ENCODE results near the gene LRCH3.

The LRCH3 gene

GRCh38 chr3:197889204-197889930, 98.3 kb downstream of the LRCH3 start:
- no peak overlapping the region for H3K4me3 ChIP-seq (ENCODE audit: low read depth, low read length)
- no peak for DNase-seq (ENCODE audit: low read depth)
- TF ChIP-seq, protein P1, sequence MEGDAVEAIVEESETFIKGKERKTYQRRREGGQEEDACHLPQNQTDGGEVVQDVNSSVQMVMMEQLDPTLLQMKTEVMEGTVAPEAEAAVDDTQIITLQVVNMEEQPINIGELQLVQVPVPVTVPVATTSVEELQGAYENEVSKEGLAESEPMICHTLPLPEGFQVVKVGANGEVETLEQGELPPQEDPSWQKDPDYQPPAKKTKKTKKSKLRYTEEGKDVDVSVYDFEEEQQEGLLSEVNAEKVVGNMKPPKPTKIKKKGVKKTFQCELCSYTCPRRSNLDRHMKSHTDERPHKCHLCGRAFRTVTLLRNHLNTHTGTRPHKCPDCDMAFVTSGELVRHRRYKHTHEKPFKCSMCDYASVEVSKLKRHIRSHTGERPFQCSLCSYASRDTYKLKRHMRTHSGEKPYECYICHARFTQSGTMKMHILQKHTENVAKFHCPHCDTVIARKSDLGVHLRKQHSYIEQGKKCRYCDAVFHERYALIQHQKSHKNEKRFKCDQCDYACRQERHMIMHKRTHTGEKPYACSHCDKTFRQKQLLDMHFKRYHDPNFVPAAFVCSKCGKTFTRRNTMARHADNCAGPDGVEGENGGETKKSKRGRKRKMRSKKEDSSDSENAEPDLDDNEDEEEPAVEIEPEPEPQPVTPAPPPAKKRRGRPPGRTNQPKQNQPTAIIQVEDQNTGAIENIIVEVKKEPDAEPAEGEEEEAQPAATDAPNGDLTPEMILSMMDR (conservative IDR thresholded peaks at IDR 0.05; ENCODE audit: low read depth, low read length): no peak

GRCh38 chr3:197890693-197891092, 99.6 kb downstream of the LRCH3 start:
- no peak overlapping the region for H3K4me3 ChIP-seq (ENCODE audit: low read depth, low read length)
- no peak for DNase-seq (ENCODE audit: low read depth)
- TF ChIP-seq, protein P1 (conservative IDR thresholded peaks at IDR 0.05; ENCODE audit: low read depth, low read length): no peak

- TF ChIP-seq, protein P1 (conservative IDR thresholded peaks at IDR 0.05; ENCODE audit: low read depth, low read length): no peak
Measured at GRCh38 chr3:197892162-197892561, 101.1 kb downstream of the LRCH3 start.

GRCh38 chr3:197896421-197896820, 105.4 kb downstream of the LRCH3 start:
- TF ChIP-seq, protein P1 (conservative IDR thresholded peaks at IDR 0.05; ENCODE audit: low read depth, low read length): no peak
- no peak overlapping the region for H3K4me3 ChIP-seq (ENCODE audit: low read depth, low read length)
- no peak for DNase-seq (ENCODE audit: low read depth)

More at GRCh38 chr3:197892162-197892561, 101.1 kb downstream of the LRCH3 start:
- DNase-seq (ENCODE audit: low read depth): no peak
- H3K4me3 ChIP-seq (ENCODE audit: low read depth, low read length): no peak overlapping the region

DNA sequence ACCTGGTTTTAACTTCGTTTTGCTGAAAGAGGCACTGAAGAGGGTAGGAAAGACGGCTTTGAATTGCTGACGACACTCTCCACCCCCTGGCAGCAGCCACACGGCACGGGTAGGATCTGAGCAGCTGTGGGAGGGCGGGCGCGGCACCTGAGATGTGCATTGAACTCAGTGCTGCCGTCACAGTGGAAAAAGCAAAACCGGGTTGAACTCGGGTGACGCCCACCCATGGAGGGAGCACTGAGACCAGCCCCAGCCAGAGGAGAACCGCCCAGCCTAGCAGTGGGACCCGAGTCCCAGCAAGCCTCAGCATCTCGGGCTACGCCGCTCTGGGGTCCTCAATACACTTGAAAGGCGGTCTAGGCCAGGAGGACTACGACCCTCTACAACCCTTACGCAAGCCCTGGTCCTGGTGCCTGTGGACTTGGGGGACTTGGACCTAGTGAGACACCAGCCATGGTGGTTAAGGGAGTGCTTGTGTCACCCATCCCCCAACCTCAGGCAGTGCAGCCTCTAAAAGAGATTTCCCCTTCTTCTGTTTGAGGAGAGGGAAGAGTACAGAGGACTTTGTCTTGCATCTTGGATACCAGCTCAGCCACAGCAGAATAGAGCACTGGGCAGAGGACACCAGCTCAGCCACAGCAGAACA, 108.9 kb downstream of the LRCH3 start:
- DNase-seq (ENCODE audit: low read depth): no peak
- TF ChIP-seq, protein P1 (conservative IDR thresholded peaks at IDR 0.05; ENCODE audit: low read depth, low read length): no peak
- no peak overlapping the region for H3K4me3 ChIP-seq (ENCODE audit: low read depth, low read length)

DNA sequence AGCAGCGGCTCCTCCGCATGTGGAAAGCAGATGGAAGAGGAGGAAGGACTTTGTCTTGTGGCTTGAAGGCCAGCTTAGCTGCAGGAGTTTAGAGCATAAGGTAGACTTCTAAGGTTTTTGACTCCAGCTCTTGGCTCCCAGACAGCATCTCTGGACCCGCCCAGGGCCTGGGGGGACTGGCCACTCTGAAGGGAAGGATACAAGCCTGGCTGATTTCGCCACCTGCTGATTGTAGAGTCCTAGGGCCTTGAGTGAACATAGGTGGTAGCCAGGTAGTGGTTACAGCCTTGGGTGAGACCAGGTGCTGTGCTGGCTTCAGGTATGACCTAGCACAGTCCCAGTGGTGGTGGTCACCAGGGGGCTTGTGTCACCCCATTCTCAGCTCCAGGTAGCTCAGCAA, 110.6 kb downstream of the LRCH3 start:
- TF ChIP-seq, protein P1 (conservative IDR thresholded peaks at IDR 0.05; ENCODE audit: low read depth, low read length): no peak
- DNase-seq (ENCODE audit: low read depth): no peak
- no peak overlapping the region for H3K4me3 ChIP-seq (ENCODE audit: low read depth, low read length)

Data from choroid plexus epithelial cell (primary cell).